K562 (cell line): ENCODE measurements around the gene GEMIN7. TPM values are rescaled to one million over a fixed set of nuclear protein-coding genes. Genes with fewer than 3 reads are reported as not detected.
A peak's percentile ranks its signal among the peaks of the same experiment; 100 is the strongest.

Experiments used
- ATF7 ChIP-seq: fragments of 450-650 bp; IDR thresholded peaks from 2 replicates; pipeline ENCODE4 v1.7.1; 2014; ENCODE audit warnings: mild to moderate bottlenecking, moderate library complexity
- CCNT2 ChIP-seq: IDR thresholded peaks from 2 replicates; pipeline ENCODE4 v1.6.1; 2011; ENCODE audit warnings: borderline replicate concordance, low read depth, mild to moderate bottlenecking, moderate library complexity, mixed read lengths, low read length; ENCODE audit not compliant: insufficient read length; ENCODE audit errors: extremely low read depth
- FOXP4 ChIP-seq: sonication (generic); formaldehyde crosslinking; IDR thresholded peaks from 2 replicates; pipeline ENCODE4 v1.8.0; 2022; ENCODE audit warnings: mild to moderate bottlenecking, missing genetic modification reagents, borderline replicate concordance
- MYC ChIP-seq, 2 experiments: fragments of 250-450 bp in 1 of 2; sonication (Bioruptor Pico) in 1 of 2; IDR thresholded peaks; 2 replicates each; pipeline versions ENCODE4 v1.5.1 to v1.6.1; 2012 to 2021; ENCODE audit warnings: low read depth in 2 of 2, borderline replicate concordance in 1 of 2, improper control_type of control experiment in 1 of 2, low read length in 1 of 2, mild to moderate bottlenecking in 1 of 2, moderate library complexity in 1 of 2
- PREB ChIP-seq: sonication (generic); formaldehyde crosslinking; IDR thresholded peaks from 2 replicates; pipeline ENCODE4 v1.8.1; 2023; ENCODE audit warnings: mild to moderate bottlenecking, missing genetic modification reagents
- PRMT5 ChIP-seq: sonication (generic); formaldehyde crosslinking; IDR thresholded peaks from 2 replicates; pipeline ENCODE4 v1.5.0; 2020; ENCODE audit warnings: missing genetic modification reagents
- ZBTB5 ChIP-seq: fragments of 450-650 bp; IDR thresholded peaks from 2 replicates; pipeline ENCODE4 v1.6.1; 2017; ENCODE audit warnings: antibody characterized with exemption
- ZNF140 ChIP-seq: fragments of 250-450 bp; sonication (Bioruptor Pico); IDR thresholded peaks from 2 replicates; pipeline ENCODE4 v1.8.0; 2021; ENCODE audit warnings: moderate library complexity, mild to moderate bottlenecking, inconsistent platforms
- ZNF253 ChIP-seq: fragments of 250-450 bp; sonication (Bioruptor Pico); conservative IDR thresholded peaks from 2 replicates; pipeline ENCODE4 v1.6.1; 2021; ENCODE audit warnings: mild to moderate bottlenecking
- ZNF431 ChIP-seq: sonication (generic); formaldehyde crosslinking; IDR thresholded peaks from 2 replicates; pipeline ENCODE4 v1.8.0; 2022; ENCODE audit warnings: mild to moderate bottlenecking, missing genetic modification reagents
- ZNF592 ChIP-seq: fragments of 450-650 bp; IDR thresholded peaks from 2 replicates; pipeline ENCODE4 v1.6.1; 2017; ENCODE audit warnings: antibody characterized with exemption, mild to moderate bottlenecking
- ZNF639 ChIP-seq, 2 experiments: fragments of 200-800 bp in 1 of 2; sonication (Bioruptor generic) in 1 of 2; sonication (generic) in 1 of 2; formaldehyde crosslinking in 1 of 2; IDR thresholded peaks in 1 of 2; conservative IDR thresholded peaks in 1 of 2; 2 replicates each; pipeline versions ENCODE4 v1.5.0 to v1.6.1; 2016 to 2020; ENCODE audit warnings: missing compliant biosample characterization in 1 of 2, missing genetic modification characterization in 1 of 2, missing genetic modification reagents in 1 of 2
- polyA plus RNA-seq, 8 experiments: library from polyadenylated mRNA; depleted of rRNA in 4 of 8; stranded (reverse) in 5 of 8; unstranded in 3 of 8; fragments of >200 nt; fragmentation: Nextera tagmentation in 2 of 8; fragmentation: Illumina TruSeq in 1 of 8; extraction: Ambion mirVana in 2 of 8; extraction: Trizol in 1 of 8; gene quantifications; 2 replicates each; pipeline versions ENCODE4 v1.2.1 to v1.2.3, GENCODE V29; 2011 to 2014; ENCODE audit warnings: inconsistent platforms in 1 of 8, missing spikeins in 1 of 8
- total RNA-seq, 7 experiments: library from RNA; depleted of rRNA in 6 of 7; stranded (reverse); fragments of >200 nt in 6 of 7; fragmentation: Illumina TruSeq in 2 of 7; extraction: Trizol in 2 of 7; gene quantifications; 2 replicates each; pipeline versions ENCODE4 v1.2.1 to v1.2.3, GENCODE V29; 2011 to 2021; ENCODE audit warnings: low replicate concordance in 1 of 7

GEMIN7 gene
- total and polyA plus RNA-seq, 9 of the 15 experiments (the other 6 are each of a cell fraction or from before 2014, with no cell fraction given) = 23.1 to 124 (median 54.9) TPM

GRCh38 chr19:45038931-45039893, 39.8 kb upstream of the GEMIN7 start, which contains the start of gene CLASRP (continued):
- TF ChIP-seq PREB (CRISPR knock-in tag) (no peak), ZNF253 (CRISPR knock-in tag) (no peak), ATF7 (peak; percentile 72), MYC (IDR thresholded peaks at IDR 0.05; ENCODE audit: low read depth, low read length) (peak; percentile 84; the same call in 1 of the 2 replicates), MYC (CRISPR knock-in tag; IDR thresholded peaks at IDR 0.05; ENCODE audit: borderline replicate concordance, low read depth) (peak; percentile 68; the same call in 1 of the 2 replicates), ZNF140 (CRISPR knock-in tag) (no peak), ZBTB5 (no peak), FOXP4 (CRISPR knock-in tag) (0 out of 2 replicates have a peak, but pooled peaks have one; percentile 25), PRMT5 (CRISPR knock-in tag) (peak; percentile 71; the same call in 1 of the 2 replicates), ZNF639 (CRISPR knock-in tag; conservative IDR thresholded peaks at IDR 0.05 in 1 of 2, IDR thresholded peaks at IDR 0.05 in 1 of 2) (peak in 1 of 2 experiments; percentile 85; a peak in 2 of 4 replicates), ZNF592 (no peak), ZNF431 (CRISPR knock-in tag) (no peak), CCNT2 (peak; percentile 52)
